ENCODE results near the gene SPATA45.

GRCh38 chr1:212847549-212847948 lies at the start of gene SPATA45:
- TF ChIP-seq CTCF (conservative IDR thresholded peaks at IDR 0.05; ENCODE audit: low read depth, low read length) (no peak), EZH2 (IDR thresholded peaks at IDR 0.05; ENCODE audit: borderline replicate concordance, low read depth, low read length, poor library complexity, severe bottlenecking) (no peak)

Measured in A673 (cell line).